ENCODE results near the gene ATOH8. TPM values are rescaled to one million over a fixed set of nuclear protein-coding genes. Genes with fewer than 3 reads are reported as not detected.

The ATOH8 gene
- total and polyA plus RNA-seq, 10 of the 15 experiments (the other 5 are each of a cell fraction or from before 2014, with no cell fraction given): 0.03 to 0.60 TPM; not detected in 8

- ChIA-PET SMC1A (ENCODE audit: uncharacterized antibody, unreplicated experiment) (interaction anchor here (0.6 to 3.6 kb wide), 4 partner anchors 9 to 655 kb away, joined by 3 to 22 read pairs (median 3); no protein-coding TSS in a partner anchor), CTCF (interaction anchor here (1.1 to 3.8 kb wide), 6 partner anchors 9 to 105 kb away, joined by 3 to 27 read pairs (median 12); no protein-coding TSS in a partner anchor), POLR2A (no interaction called here), RAD21 (ENCODE audit: unreplicated experiment) (interaction anchor here (0.9 kb wide), 1 partner anchor 11 kb away, joined by 3 read pairs; no protein-coding TSS in a partner anchor)
- no peaks in the 10 kb centered on the region for H3K4me1 ChIP-seq (ENCODE audit: control insufficient read depth, insufficient read depth, low read length)
- intact Hi-C loops (cut with micrococcal nuclease; ENCODE audit: unreplicated experiment) (no loop called here), in situ Hi-C loops (cut with MboI) (no loop called here)
- BruUV-seq (replicated peaks): no TSS peak
- ATAC-seq (peak; percentile 82), FAIRE-seq (no peak), DNase-seq (ENCODE audit: low read depth, low spot score) (no peak)
- H3K36me3 ChIP-seq (ENCODE audit: control insufficient read depth in 2 of 2, insufficient read depth in 2 of 2, low read length in 1 of 2): no peaks in the 10 kb centered on the region
- H3K9ac ChIP-seq (ENCODE audit: control insufficient read depth, insufficient read depth, low read length): no peak overlapping the region
- H2AFZ ChIP-seq (ENCODE audit: control insufficient read depth, low read depth, low read length): no peak overlapping the region
- H4K20me1 ChIP-seq (ENCODE audit: control insufficient read depth, insufficient read depth): no peaks in the 10 kb centered on the region
- no peaks in the 10 kb centered on the region for H3K79me2 ChIP-seq (ENCODE audit: control insufficient read depth, insufficient read depth, low read length)
- H3K4me2 ChIP-seq (ENCODE audit: control insufficient read depth, insufficient read depth): no peak overlapping the region
- H3K27me3 ChIP-seq (replicated peaks in 1 of 2; ENCODE audit: control insufficient read depth in 2 of 2, insufficient read depth in 2 of 2, low read length in 1 of 2): peaks cover 0 to 2% of the 10 kb centered on the region in 2 experiments; a peak in 2 of 4 replicates
- H3K9me3 ChIP-seq (replicated peaks; ENCODE audit: control insufficient read depth, insufficient read depth, low read length): no peaks in the 10 kb centered on the region; the same call in 2 of the 3 replicates
- no peak overlapping the region for H3K4me3 ChIP-seq
- 45% methylated on average over 7 of the region's 7 CpGs for WGBS (ENCODE audit: insufficient coverage, insufficient replicate concordance, low lambda C conversion rate, missing lambda C conversion rate)
- no peak overlapping the region for H3K27ac ChIP-seq (ENCODE audit: control insufficient read depth, insufficient read depth)
- TF ChIP-seq CTCF (IDR thresholded peaks at IDR 0.05 in 2 of 3, conservative IDR thresholded peaks at IDR 0.05 in 1 of 3; ENCODE audit: control insufficient read depth in 2 of 3, extremely low read depth in 1 of 3, insufficient read depth in 1 of 3, low read depth in 3 of 3, low read length in 3 of 3) (peak in 1 of 3 experiments; percentile 26; a peak in 2 of 6 replicates), HCFC1 (IDR thresholded peaks at IDR 0.05; ENCODE audit: low read length) (no peak), RAD21 (IDR thresholded peaks at IDR 0.05; ENCODE audit: insufficient read depth, low read depth, low read length) (peak; percentile 36; the same call in 1 of the 2 replicates)
Observed at GRCh38 chr2:85718009-85718391, 35.8 kb upstream of the ATOH8 start.
